Measurements from ENCODE around the gene CPNE5. TPM values are rescaled to one million over a fixed set of nuclear protein-coding genes. Genes with fewer than 3 reads are reported as not detected.
A peak's percentile ranks its signal among the peaks of the same experiment; 100 is the strongest.

The CPNE5 gene
- total and polyA plus RNA-seq, 9 of the 15 experiments (the other 6 are each of a cell fraction or from before 2014, with no cell fraction given) = 0.14 to 1.0 (median 0.46) TPM; not detected in 2

GRCh38 chr6:36862164-36862847 lies 23.1 kb upstream of the CPNE5 start (continued):
- TF ChIP-seq, protein P1, sequence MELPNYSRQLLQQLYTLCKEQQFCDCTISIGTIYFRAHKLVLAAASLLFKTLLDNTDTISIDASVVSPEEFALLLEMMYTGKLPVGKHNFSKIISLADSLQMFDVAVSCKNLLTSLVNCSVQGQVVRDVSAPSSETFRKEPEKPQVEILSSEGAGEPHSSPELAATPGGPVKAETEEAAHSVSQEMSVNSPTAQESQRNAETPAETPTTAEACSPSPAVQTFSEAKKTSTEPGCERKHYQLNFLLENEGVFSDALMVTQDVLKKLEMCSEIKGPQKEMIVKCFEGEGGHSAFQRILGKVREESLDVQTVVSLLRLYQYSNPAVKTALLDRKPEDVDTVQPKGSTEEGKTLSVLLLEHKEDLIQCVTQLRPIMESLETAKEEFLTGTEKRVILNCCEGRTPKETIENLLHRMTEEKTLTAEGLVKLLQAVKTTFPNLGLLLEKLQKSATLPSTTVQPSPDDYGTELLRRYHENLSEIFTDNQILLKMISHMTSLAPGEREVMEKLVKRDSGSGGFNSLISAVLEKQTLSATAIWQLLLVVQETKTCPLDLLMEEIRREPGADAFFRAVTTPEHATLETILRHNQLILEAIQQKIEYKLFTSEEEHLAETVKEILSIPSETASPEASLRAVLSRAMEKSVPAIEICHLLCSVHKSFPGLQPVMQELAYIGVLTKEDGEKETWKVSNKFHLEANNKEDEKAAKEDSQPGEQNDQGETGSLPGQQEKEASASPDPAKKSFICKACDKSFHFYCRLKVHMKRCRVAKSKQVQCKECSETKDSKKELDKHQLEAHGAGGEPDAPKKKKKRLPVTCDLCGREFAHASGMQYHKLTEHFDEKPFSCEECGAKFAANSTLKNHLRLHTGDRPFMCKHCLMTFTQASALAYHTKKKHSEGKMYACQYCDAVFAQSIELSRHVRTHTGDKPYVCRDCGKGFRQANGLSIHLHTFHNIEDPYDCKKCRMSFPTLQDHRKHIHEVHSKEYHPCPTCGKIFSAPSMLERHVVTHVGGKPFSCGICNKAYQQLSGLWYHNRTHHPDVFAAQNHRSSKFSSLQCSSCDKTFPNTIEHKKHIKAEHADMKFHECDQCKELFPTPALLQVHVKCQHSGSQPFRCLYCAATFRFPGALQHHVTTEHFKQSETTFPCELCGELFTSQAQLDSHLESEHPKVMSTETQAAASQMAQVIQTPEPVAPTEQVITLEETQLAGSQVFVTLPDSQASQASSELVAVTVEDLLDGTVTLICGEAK (IDR thresholded peaks at IDR 0.05) = peak; percentile 52; the same call in 1 of the 2 replicates
- TF ChIP-seq, protein P1 (CRISPR knock-in tag; IDR thresholded peaks at IDR 0.05) = no peak
- TF ChIP-seq MYC (IDR thresholded peaks at IDR 0.05; ENCODE audit: low read depth, low read length) = peak; percentile 75
- TF ChIP-seq MYC (CRISPR knock-in tag; IDR thresholded peaks at IDR 0.05; ENCODE audit: borderline replicate concordance, low read depth) = no peak
- no peak for TF ChIP-seq ZNF695 (CRISPR knock-in tag; IDR thresholded peaks at IDR 0.05)
- TF ChIP-seq ELF4 (CRISPR knock-in tag; IDR thresholded peaks at IDR 0.05) = 0 out of 2 replicates have a peak, but pooled peaks have one; percentile 9
- TF ChIP-seq HLTF (IDR thresholded peaks at IDR 0.05) = 0 out of 2 replicates have a peak, but pooled peaks have one; percentile 11
- no peak for TF ChIP-seq TAF15 (IDR thresholded peaks at IDR 0.05; ENCODE audit: low read depth, low read length)
- TF ChIP-seq ZNF586 (CRISPR knock-in tag; conservative IDR thresholded peaks at IDR 0.05) = no peak
- TF ChIP-seq ZNF23 (CRISPR knock-in tag; IDR thresholded peaks at IDR 0.05) = no peak
- TF ChIP-seq, protein P2, sequence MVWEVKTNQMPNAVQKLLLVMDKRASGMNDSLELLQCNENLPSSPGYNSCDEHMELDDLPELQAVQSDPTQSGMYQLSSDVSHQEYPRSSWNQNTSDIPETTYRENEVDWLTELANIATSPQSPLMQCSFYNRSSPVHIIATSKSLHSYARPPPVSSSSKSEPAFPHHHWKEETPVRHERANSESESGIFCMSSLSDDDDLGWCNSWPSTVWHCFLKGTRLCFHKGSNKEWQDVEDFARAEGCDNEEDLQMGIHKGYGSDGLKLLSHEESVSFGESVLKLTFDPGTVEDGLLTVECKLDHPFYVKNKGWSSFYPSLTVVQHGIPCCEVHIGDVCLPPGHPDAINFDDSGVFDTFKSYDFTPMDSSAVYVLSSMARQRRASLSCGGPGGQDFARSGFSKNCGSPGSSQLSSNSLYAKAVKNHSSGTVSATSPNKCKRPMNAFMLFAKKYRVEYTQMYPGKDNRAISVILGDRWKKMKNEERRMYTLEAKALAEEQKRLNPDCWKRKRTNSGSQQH (CRISPR knock-in tag; IDR thresholded peaks at IDR 0.05) = no peak
- no peak for TF ChIP-seq TAF7 (tag; IDR thresholded peaks at IDR 0.05)
- TF ChIP-seq KLF6 (CRISPR knock-in tag; IDR thresholded peaks at IDR 0.05; ENCODE audit: borderline replicate concordance) = peak; percentile 41; the same call in 1 of the 2 replicates
- TF ChIP-seq ZNF24 (IDR thresholded peaks at IDR 0.05) = peak; percentile 88
- TF ChIP-seq EWSR1 (IDR thresholded peaks at IDR 0.05; ENCODE audit: borderline replicate concordance, low read depth, partially characterized antibody) = no peak
- no peak for TF ChIP-seq NFXL1 (CRISPR knock-in tag; IDR thresholded peaks at IDR 0.05)
- TF ChIP-seq TCF3 (CRISPR knock-in tag; IDR thresholded peaks at IDR 0.05) = peak; percentile 94
- no peak for TF ChIP-seq OTX1 (CRISPR knock-in tag; IDR thresholded peaks at IDR 0.05)
- no peak for TF ChIP-seq MCM5 (IDR thresholded peaks at IDR 0.05; ENCODE audit: low read depth)
- peak in 1 of 2 experiments; percentile 86; a peak in 2 of 4 replicates for TF ChIP-seq HDAC1 (IDR thresholded peaks at IDR 0.05)
- TF ChIP-seq ZNF766 (CRISPR knock-in tag; conservative IDR thresholded peaks at IDR 0.05) = no peak
